ENCODE measurements around the gene TIMP2.
"Not testable (repeated sequence)": the region's sequence is repeated elsewhere in the genome, so short reads cannot be mapped to it uniquely, and the experiment has no call there.

TIMP2 gene

GRCh38 chr17:78919861-78920450 lies 5.2 kb downstream of the TIMP2 start:
- Histone ChIP-seq H3K9ac (ENCODE audit: insufficient read length, low read depth) (no peak overlapping the region), H3K27me3 (ENCODE audit: insufficient read depth, insufficient read length) (no peaks in the 10 kb centered on the region), H3K36me3 (ENCODE audit: insufficient read depth, insufficient read length, low read length) (peaks cover 28% of the 10 kb centered on the region), H3K9me3 (ENCODE audit: insufficient read depth, low read length) (no peaks in the 10 kb centered on the region), H3K4me3 (ENCODE audit: insufficient read length, low read depth) (no peak overlapping the region), H3K4me1 (ENCODE audit: insufficient read depth, insufficient read length) (peaks cover 39% of the 10 kb centered on the region)
- TF ChIP-seq SUZ12 (IDR thresholded peaks at IDR 0.05; ENCODE audit: extremely low read depth, insufficient read depth, insufficient read length) (no peak), YY1 (IDR thresholded peaks at IDR 0.05; ENCODE audit: insufficient read depth, insufficient read length) (no peak), ZNF274 (IDR thresholded peaks at IDR 0.05; ENCODE audit: low read depth, low read length) (no peak)
- DNase-seq (ENCODE audit: low read depth, low spot score), result no peak

- peaks cover 39% of the 10 kb centered on the region for H3K4me1 ChIP-seq (ENCODE audit: insufficient read depth, insufficient read length)
- no peaks in the 10 kb centered on the region for H3K27me3 ChIP-seq (ENCODE audit: insufficient read depth, insufficient read length)
- H3K9ac ChIP-seq (ENCODE audit: insufficient read length, low read depth), result no peak overlapping the region
- TF ChIP-seq ZNF274 (IDR thresholded peaks at IDR 0.05; ENCODE audit: low read depth, low read length) (no peak), SUZ12 (IDR thresholded peaks at IDR 0.05; ENCODE audit: extremely low read depth, insufficient read depth, insufficient read length) (no peak), YY1 (IDR thresholded peaks at IDR 0.05; ENCODE audit: insufficient read depth, insufficient read length) (no peak)
- no peak for DNase-seq (ENCODE audit: low read depth, low spot score)
- no peaks in the 10 kb centered on the region for H3K9me3 ChIP-seq (ENCODE audit: insufficient read depth, low read length)
- H3K36me3 ChIP-seq (ENCODE audit: insufficient read depth, insufficient read length, low read length), result peaks cover 28% of the 10 kb centered on the region
- no peak overlapping the region for H3K4me3 ChIP-seq (ENCODE audit: insufficient read length, low read depth)
Measured at GRCh38 chr17:78918979-78919378, 6.2 kb downstream of the TIMP2 start.

GRCh38 chr17:78917451-78918275 lies 7.5 kb downstream of the TIMP2 start:
- no peak for DNase-seq (ENCODE audit: low read depth, low spot score)
- TF ChIP-seq SUZ12 (IDR thresholded peaks at IDR 0.05; ENCODE audit: extremely low read depth, insufficient read depth, insufficient read length) (no peak), ZNF274 (IDR thresholded peaks at IDR 0.05; ENCODE audit: low read depth, low read length) (no peak), YY1 (IDR thresholded peaks at IDR 0.05; ENCODE audit: insufficient read depth, insufficient read length) (no peak)
- H3K27me3 ChIP-seq (ENCODE audit: insufficient read depth, insufficient read length), result no peaks in the 10 kb centered on the region
- H3K36me3 ChIP-seq (ENCODE audit: insufficient read depth, insufficient read length, low read length), result peaks cover 23% of the 10 kb centered on the region
- H3K4me1 ChIP-seq (ENCODE audit: insufficient read depth, insufficient read length), result peaks cover 34% of the 10 kb centered on the region
- H3K9ac ChIP-seq (ENCODE audit: insufficient read length, low read depth), result no peak overlapping the region
- H3K9me3 ChIP-seq (ENCODE audit: insufficient read depth, low read length), result no peaks in the 10 kb centered on the region
- no peak overlapping the region for H3K4me3 ChIP-seq (ENCODE audit: insufficient read length, low read depth)

- Histone ChIP-seq H3K9ac (ENCODE audit: insufficient read length, low read depth) (no peak overlapping the region), H3K27me3 (ENCODE audit: insufficient read depth, insufficient read length) (no peaks in the 10 kb centered on the region), H3K36me3 (ENCODE audit: insufficient read depth, insufficient read length, low read length) (peaks cover 13% of the 10 kb centered on the region), H3K4me1 (ENCODE audit: insufficient read depth, insufficient read length) (peaks cover 31% of the 10 kb centered on the region), H3K4me3 (ENCODE audit: insufficient read length, low read depth) (no peak overlapping the region), H3K9me3 (ENCODE audit: insufficient read depth, low read length) (no peaks in the 10 kb centered on the region)
- no peak for DNase-seq (ENCODE audit: low read depth, low spot score)
- TF ChIP-seq SUZ12 (IDR thresholded peaks at IDR 0.05; ENCODE audit: extremely low read depth, insufficient read depth, insufficient read length) (no peak), ZNF274 (IDR thresholded peaks at IDR 0.05; ENCODE audit: low read depth, low read length) (no peak), YY1 (IDR thresholded peaks at IDR 0.05; ENCODE audit: insufficient read depth, insufficient read length) (no peak)
Measured at GRCh38 chr17:78915872-78916632, 9.1 kb downstream of the TIMP2 start.

GRCh38 chr17:78913115-78913514 lies 12.1 kb downstream of the TIMP2 start:
- H3K4me1 ChIP-seq (ENCODE audit: insufficient read depth, insufficient read length), result peaks cover 12% of the 10 kb centered on the region
- TF ChIP-seq SUZ12 (IDR thresholded peaks at IDR 0.05; ENCODE audit: extremely low read depth, insufficient read depth, insufficient read length) (no peak), ZNF274 (IDR thresholded peaks at IDR 0.05; ENCODE audit: low read depth, low read length) (no peak), YY1 (IDR thresholded peaks at IDR 0.05; ENCODE audit: insufficient read depth, insufficient read length) (no peak)
- H3K36me3 ChIP-seq (ENCODE audit: insufficient read depth, insufficient read length, low read length), result peaks cover 8% of the 10 kb centered on the region
- no peak for DNase-seq (ENCODE audit: low read depth, low spot score)
- H3K4me3 ChIP-seq (ENCODE audit: insufficient read length, low read depth), result no peak overlapping the region
- H3K9me3 ChIP-seq (ENCODE audit: insufficient read depth, low read length), result no peaks in the 10 kb centered on the region
- H3K9ac ChIP-seq (ENCODE audit: insufficient read length, low read depth), result no peak overlapping the region
- H3K27me3 ChIP-seq (ENCODE audit: insufficient read depth, insufficient read length), result no peaks in the 10 kb centered on the region

- peaks cover 12% of the 10 kb centered on the region for H3K4me1 ChIP-seq (ENCODE audit: insufficient read depth, insufficient read length)
- TF ChIP-seq SUZ12 (IDR thresholded peaks at IDR 0.05; ENCODE audit: extremely low read depth, insufficient read depth, insufficient read length), result no peak
- no peak for TF ChIP-seq YY1 (IDR thresholded peaks at IDR 0.05; ENCODE audit: insufficient read depth, insufficient read length)
- no peak for TF ChIP-seq ZNF274 (IDR thresholded peaks at IDR 0.05; ENCODE audit: low read depth, low read length)
- peaks cover 6% of the 10 kb centered on the region for H3K36me3 ChIP-seq (ENCODE audit: insufficient read depth, insufficient read length, low read length)
- H3K27me3 ChIP-seq (ENCODE audit: insufficient read depth, insufficient read length), result no peaks in the 10 kb centered on the region
- DNase-seq (ENCODE audit: low read depth, low spot score), result no peak
- H3K9ac ChIP-seq (ENCODE audit: insufficient read length, low read depth), result no peak overlapping the region
- H3K4me3 ChIP-seq (ENCODE audit: insufficient read length, low read depth), result no peak overlapping the region
- no peaks in the 10 kb centered on the region for H3K9me3 ChIP-seq (ENCODE audit: insufficient read depth, low read length)
Measured at GRCh38 chr17:78912082-78912481, 13.1 kb downstream of the TIMP2 start.

GRCh38 chr17:78911543-78911942 lies 13.6 kb downstream of the TIMP2 start:
- not testable (repeated sequence) for H3K36me3 ChIP-seq (ENCODE audit: insufficient read depth, insufficient read length, low read length); H3K9me3 ChIP-seq (ENCODE audit: insufficient read depth, low read length); H3K4me1 ChIP-seq (ENCODE audit: insufficient read depth, insufficient read length); H3K4me3 ChIP-seq (ENCODE audit: insufficient read length, low read depth); H3K27me3 ChIP-seq (ENCODE audit: insufficient read depth, insufficient read length); DNase-seq (ENCODE audit: low read depth, low spot score); H3K9ac ChIP-seq (ENCODE audit: insufficient read length, low read depth)

Measured in NT2/D1 (cell line).